ENCODE data around the gene CLIP4. TPM values are rescaled to one million over a fixed set of nuclear protein-coding genes. Genes with fewer than 3 reads are reported as not detected.

Gene CLIP4
- polyA plus RNA-seq, 1 donor: 4.3 TPM

DNA sequence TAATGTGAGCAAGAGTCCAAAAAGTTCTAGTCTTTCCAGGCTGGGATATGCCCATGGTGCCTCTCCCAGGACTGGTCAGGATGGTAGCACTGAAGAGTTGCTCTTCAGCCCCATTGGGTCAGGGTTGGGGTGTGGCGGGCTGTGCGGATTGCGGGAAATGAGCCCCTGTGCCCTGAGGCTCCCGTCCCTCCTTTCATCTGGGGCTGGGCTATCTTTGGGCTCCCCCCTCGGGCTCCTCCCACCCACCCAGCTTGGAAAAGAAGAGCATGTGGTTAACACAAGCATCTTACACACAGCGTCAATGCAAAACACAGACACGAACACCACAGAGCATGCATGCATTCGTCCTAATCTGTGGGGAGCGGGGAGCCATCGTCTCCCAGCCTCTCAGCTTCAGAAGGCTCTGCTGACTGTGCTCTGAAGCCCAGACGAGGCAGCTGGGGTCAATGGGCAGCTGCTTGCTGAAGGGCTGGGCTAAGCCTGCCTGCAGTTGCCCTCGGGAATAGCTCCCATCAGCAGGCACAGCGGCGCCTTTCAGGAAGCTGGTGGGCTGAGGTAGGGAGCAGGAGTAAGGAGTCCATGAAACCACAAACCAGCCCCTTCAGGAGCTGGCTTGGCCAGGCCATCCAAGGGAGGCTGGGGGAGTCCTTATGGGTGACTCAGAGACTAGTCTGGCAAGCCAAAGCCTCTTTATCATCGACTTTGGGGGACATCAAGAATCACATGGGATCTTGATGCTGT, 112.9 kb downstream of the CLIP4 start:
- peaks cover 3% of the 10 kb centered on the region for H3K27me3 ChIP-seq (ENCODE audit: control insufficient read depth, insufficient read depth, low read length)
- no peak for DNase-seq
- H3K36me3 ChIP-seq (ENCODE audit: control insufficient read depth, insufficient read depth, low read length): no peaks in the 10 kb centered on the region
- H3K4me3 ChIP-seq (ENCODE audit: low read length): no peak overlapping the region
- H3K27ac ChIP-seq (ENCODE audit: low read length): no peak overlapping the region
- no peaks in the 10 kb centered on the region for H3K9me3 ChIP-seq (ENCODE audit: control insufficient read depth, low read depth, low read length)
- no peaks in the 10 kb centered on the region for H3K4me1 ChIP-seq (ENCODE audit: control insufficient read depth, insufficient read depth, low read length)
- no CpG with 5 or more reads among the region's 15 CpGs for WGBS (ENCODE audit: insufficient coverage, low lambda C conversion rate)

DNA sequence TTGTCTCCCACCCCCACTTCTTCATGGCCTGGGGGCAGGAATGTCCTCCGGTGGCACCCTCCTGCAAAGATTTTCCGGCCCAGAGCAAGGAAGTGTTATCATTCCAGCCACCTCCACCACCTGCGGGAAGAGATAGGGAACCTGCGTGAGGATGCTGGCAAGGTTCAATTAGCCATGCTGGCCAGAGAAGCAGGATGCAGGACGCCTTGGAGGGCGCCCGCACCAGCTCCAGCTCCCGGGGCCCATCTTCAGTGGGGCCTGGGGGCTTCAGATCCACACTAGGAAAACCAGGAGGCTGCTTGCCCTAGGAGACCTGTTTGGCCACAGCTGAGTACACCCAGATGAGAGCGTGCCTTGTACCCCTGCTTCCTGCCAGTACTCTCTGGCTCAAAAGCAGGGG, 113.7 kb downstream of the CLIP4 start:
- H3K4me3 ChIP-seq (ENCODE audit: low read length): no peak overlapping the region
- H3K4me1 ChIP-seq (ENCODE audit: control insufficient read depth, insufficient read depth, low read length): no peaks in the 10 kb centered on the region
- H3K9me3 ChIP-seq (ENCODE audit: control insufficient read depth, low read depth, low read length): no peaks in the 10 kb centered on the region
- H3K36me3 ChIP-seq (ENCODE audit: control insufficient read depth, insufficient read depth, low read length): no peaks in the 10 kb centered on the region
- WGBS (ENCODE audit: insufficient coverage, low lambda C conversion rate): no CpG with 5 or more reads among the region's 9 CpGs
- no peak overlapping the region for H3K27ac ChIP-seq (ENCODE audit: low read length)
- H3K27me3 ChIP-seq (ENCODE audit: control insufficient read depth, insufficient read depth, low read length): peaks cover 3% of the 10 kb centered on the region
- no peak for DNase-seq

DNA sequence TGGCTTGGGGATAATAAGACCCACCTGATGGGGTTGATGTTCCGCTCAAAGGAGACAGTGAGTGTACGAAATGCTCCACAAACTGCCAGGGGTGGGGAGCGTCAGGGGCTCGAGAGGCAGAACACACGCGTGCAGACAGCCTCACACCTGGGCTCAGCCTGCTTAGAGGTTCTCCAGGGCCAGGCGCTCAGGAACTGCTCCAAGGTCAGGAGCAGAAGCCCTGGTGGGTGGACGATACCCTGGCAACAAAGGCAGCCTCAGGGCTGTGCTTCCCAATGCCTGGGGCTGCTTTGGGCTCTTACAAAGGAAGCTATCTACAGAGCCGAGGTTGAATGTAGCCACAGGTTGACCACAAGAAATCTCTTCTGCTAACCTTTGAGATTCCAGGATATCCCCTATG, 114.4 kb downstream of the CLIP4 start:
- DNase-seq: no peak
- no peak overlapping the region for H3K27ac ChIP-seq (ENCODE audit: low read length)
- H3K4me1 ChIP-seq (ENCODE audit: control insufficient read depth, insufficient read depth, low read length): no peaks in the 10 kb centered on the region
- no peaks in the 10 kb centered on the region for H3K36me3 ChIP-seq (ENCODE audit: control insufficient read depth, insufficient read depth, low read length)
- peaks cover 5% of the 10 kb centered on the region for H3K27me3 ChIP-seq (ENCODE audit: control insufficient read depth, insufficient read depth, low read length)
- no CpG with 5 or more reads among the region's 9 CpGs for WGBS (ENCODE audit: insufficient coverage, low lambda C conversion rate)
- no peaks in the 10 kb centered on the region for H3K9me3 ChIP-seq (ENCODE audit: control insufficient read depth, low read depth, low read length)
- H3K4me3 ChIP-seq (ENCODE audit: low read length): no peak overlapping the region

DNA sequence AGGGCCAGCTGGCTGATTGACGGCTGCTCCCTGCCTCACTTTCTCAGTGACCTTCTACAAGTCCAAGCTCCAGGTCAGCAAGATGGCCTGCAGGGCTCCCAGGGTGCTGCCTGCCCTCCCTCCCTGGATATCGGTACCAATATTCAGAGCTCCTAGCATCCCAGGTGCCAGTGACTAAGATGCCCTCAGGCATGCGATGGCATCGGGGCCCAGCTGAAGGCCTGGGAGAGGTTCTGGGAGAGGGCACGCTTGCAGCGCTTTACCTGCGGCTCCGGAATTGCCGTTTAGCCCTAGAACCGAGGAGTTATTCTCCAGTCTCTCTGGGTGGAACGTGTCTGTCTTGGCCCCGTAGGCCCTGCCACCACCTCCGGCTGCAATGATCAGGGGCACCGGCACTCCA, 116.8 kb downstream of the CLIP4 start:
- Histone ChIP-seq H3K4me1 (ENCODE audit: control insufficient read depth, insufficient read depth, low read length) (no peaks in the 10 kb centered on the region), H3K36me3 (ENCODE audit: control insufficient read depth, insufficient read depth, low read length) (no peaks in the 10 kb centered on the region), H3K9me3 (ENCODE audit: control insufficient read depth, low read depth, low read length) (no peaks in the 10 kb centered on the region), H3K27ac (ENCODE audit: low read length) (no peak overlapping the region), H3K27me3 (ENCODE audit: control insufficient read depth, insufficient read depth, low read length) (peaks cover 5% of the 10 kb centered on the region), H3K4me3 (ENCODE audit: low read length) (no peak overlapping the region)
- WGBS (ENCODE audit: insufficient coverage, low lambda C conversion rate): no CpG with 5 or more reads among the region's 14 CpGs
- DNase-seq: no peak

DNA sequence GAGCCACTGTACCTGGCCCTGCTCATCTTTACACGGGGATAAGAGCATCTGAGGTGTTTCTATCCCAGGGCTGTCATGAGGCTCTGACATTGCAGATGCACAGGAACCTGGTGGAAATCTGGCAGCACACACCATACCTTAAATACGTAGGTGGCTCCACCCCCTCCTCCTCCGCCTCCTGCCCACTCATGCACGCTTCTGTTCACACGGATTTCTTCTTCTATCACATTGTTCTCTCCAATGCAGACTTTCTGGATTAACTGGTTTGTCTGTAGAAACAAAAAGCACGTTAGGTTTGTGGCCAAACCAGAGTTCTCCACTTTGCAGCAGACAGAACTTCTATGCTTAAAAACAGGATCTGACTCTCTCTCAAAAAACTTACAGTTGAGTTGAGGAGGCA, 118.2 kb downstream of the CLIP4 start:
- no peaks in the 10 kb centered on the region for H3K36me3 ChIP-seq (ENCODE audit: control insufficient read depth, insufficient read depth, low read length)
- no peak for DNase-seq
- WGBS (ENCODE audit: insufficient coverage, low lambda C conversion rate): 20% methylated on average over 1 of the region's 6 CpGs

DNA sequence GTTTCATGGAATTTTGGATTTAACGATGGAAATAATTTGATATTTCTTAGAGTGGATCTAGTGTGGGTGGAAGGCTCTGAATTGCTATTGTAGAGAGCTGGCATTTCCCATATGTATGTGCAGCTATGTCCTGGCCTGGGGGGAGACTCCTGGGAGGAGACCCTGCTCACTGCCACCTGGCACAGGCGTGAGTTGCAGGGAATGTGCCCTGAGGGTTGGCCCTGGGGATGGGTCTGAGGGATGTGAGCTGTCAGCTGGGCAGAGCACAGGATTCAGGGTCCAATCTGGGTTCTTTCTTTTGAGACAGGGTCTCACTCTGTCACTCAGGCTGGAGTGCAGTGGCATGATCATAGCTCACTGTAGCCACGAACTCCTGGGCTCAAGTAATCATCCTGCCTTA, 120.2 kb downstream of the CLIP4 start:
- H3K4me3 ChIP-seq (ENCODE audit: low read length): no peak overlapping the region
- DNase-seq: no peak
- H3K9me3 ChIP-seq (ENCODE audit: control insufficient read depth, low read depth, low read length): no peaks in the 10 kb centered on the region
- H3K36me3 ChIP-seq (ENCODE audit: control insufficient read depth, insufficient read depth, low read length): no peaks in the 10 kb centered on the region
- H3K27me3 ChIP-seq (ENCODE audit: control insufficient read depth, insufficient read depth, low read length): peaks cover 3% of the 10 kb centered on the region
- H3K4me1 ChIP-seq (ENCODE audit: control insufficient read depth, insufficient read depth, low read length): no peaks in the 10 kb centered on the region
- no CpG with 5 or more reads among the region's 3 CpGs for WGBS (ENCODE audit: insufficient coverage, low lambda C conversion rate)
- no peak overlapping the region for H3K27ac ChIP-seq (ENCODE audit: low read length)

More for the DNA sequence above, 118.2 kb downstream of the CLIP4 start:
- Histone ChIP-seq H3K4me3 (ENCODE audit: low read length) (no peak overlapping the region), H3K27ac (ENCODE audit: low read length) (no peak overlapping the region), H3K27me3 (ENCODE audit: control insufficient read depth, insufficient read depth, low read length) (peaks cover 5% of the 10 kb centered on the region), H3K9me3 (ENCODE audit: control insufficient read depth, low read depth, low read length) (no peaks in the 10 kb centered on the region), H3K4me1 (ENCODE audit: control insufficient read depth, insufficient read depth, low read length) (no peaks in the 10 kb centered on the region)

DNA sequence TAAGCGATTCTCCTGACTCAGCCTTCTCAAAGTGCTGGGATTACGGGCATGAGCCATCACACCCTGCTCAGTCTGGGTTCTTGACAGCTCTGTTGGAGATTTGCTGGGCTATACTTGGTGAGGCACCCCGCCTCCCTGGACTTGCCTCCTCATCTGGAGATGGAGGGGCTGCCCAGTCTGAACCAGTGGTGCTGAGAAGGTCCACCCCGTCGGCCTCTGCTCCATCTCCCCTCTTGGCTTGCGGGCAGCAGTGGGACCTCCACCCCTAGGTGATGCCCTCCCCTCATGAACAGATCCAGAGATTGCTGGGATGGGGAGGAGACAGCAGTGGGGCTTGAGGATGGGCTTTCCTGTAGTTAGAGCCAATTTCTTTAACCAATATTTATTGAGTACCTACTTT, 120.9 kb downstream of the CLIP4 start:
- no peak for DNase-seq
- H3K9me3 ChIP-seq (ENCODE audit: control insufficient read depth, low read depth, low read length): no peaks in the 10 kb centered on the region
- no CpG with 5 or more reads among the region's 6 CpGs for WGBS (ENCODE audit: insufficient coverage, low lambda C conversion rate)
- no peaks in the 10 kb centered on the region for H3K4me1 ChIP-seq (ENCODE audit: control insufficient read depth, insufficient read depth, low read length)
- H3K4me3 ChIP-seq (ENCODE audit: low read length): no peak overlapping the region
- no peaks in the 10 kb centered on the region for H3K36me3 ChIP-seq (ENCODE audit: control insufficient read depth, insufficient read depth, low read length)
- peaks cover 3% of the 10 kb centered on the region for H3K27me3 ChIP-seq (ENCODE audit: control insufficient read depth, insufficient read depth, low read length)
- no peak overlapping the region for H3K27ac ChIP-seq (ENCODE audit: low read length)

DNA sequence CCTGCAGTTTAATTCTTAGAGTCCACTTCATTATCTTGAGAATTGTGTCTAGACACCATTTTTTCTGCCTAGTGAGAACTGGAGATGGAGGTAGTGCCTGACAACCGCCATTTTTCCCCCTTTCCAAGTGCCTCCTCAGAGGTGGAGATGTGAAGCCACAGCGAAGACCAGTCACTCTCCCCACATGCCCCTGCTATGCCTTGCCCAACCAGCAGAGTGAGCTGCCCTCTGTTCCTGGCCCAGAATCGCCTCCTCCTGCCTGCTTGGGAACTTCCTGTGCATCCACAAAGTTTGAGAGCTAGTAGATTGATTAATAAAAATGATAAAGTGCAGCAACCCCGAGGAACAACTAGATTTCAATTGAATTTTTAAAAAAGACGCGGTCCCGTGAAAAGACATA, 123.3 kb downstream of the CLIP4 start:
- DNase-seq: no peak
- Histone ChIP-seq H3K4me3 (ENCODE audit: low read length) (no peak overlapping the region), H3K36me3 (ENCODE audit: control insufficient read depth, insufficient read depth, low read length) (no peaks in the 10 kb centered on the region), H3K4me1 (ENCODE audit: control insufficient read depth, insufficient read depth, low read length) (no peaks in the 10 kb centered on the region), H3K9me3 (ENCODE audit: control insufficient read depth, low read depth, low read length) (no peaks in the 10 kb centered on the region), H3K27ac (ENCODE audit: low read length) (no peak overlapping the region), H3K27me3 (ENCODE audit: control insufficient read depth, insufficient read depth, low read length) (peaks cover 3% of the 10 kb centered on the region)
- 67% methylated on average over 3 of the region's 7 CpGs for WGBS (ENCODE audit: insufficient coverage, low lambda C conversion rate)

Other genes with a start within 250 kb of the CLIP4 start
- gene TRMT61B, start 245.1 kb upstream of the CLIP4 start, polyA plus RNA-seq: 15.8 TPM
- gene WDR43, start 220.7 kb upstream of the CLIP4 start, polyA plus RNA-seq: 34.7 TPM
- gene TOGARAM2, start 134.1 kb upstream of the CLIP4 start, polyA plus RNA-seq: 2.1 TPM
- gene PCARE, start 40.9 kb upstream of the CLIP4 start, polyA plus RNA-seq: 0.01 TPM

Measured in large intestine (tissue), 3 donors.